Dendritic cell treated with granulocyte-macrophage colony-stimulating factor and Interleukin-4, amounts not matched to agents 40 ng/mL and 50 ng/mL, for 4 days (primary cell): ENCODE measurements around the gene ARHGAP21.

ENCODE experiments used
- H3K27ac Mint-ChIP-seq: one replicate; pipeline ENCODE4 v1.8.0; 2022; ENCODE audit warnings: mild to moderate bottlenecking, mixed read lengths
- H3K27me3 Mint-ChIP-seq: one replicate; pipeline ENCODE4 v1.8.0; 2022; ENCODE audit warnings: mild to moderate bottlenecking, mixed read lengths
- H3K36me3 Mint-ChIP-seq: one replicate; pipeline ENCODE4 v1.8.0; 2022; ENCODE audit warnings: low read depth, mixed read lengths
- H3K4me1 Mint-ChIP-seq: one replicate; pipeline ENCODE4 v1.8.0; 2022; ENCODE audit warnings: low read depth, mixed read lengths
- H3K4me3 Mint-ChIP-seq: one replicate; pipeline ENCODE4 v1.8.0; 2022; ENCODE audit warnings: mild to moderate bottlenecking, moderate library complexity, mixed read lengths
- H3K9me3 Mint-ChIP-seq: one replicate; pipeline ENCODE4 v1.8.0; 2022; ENCODE audit warnings: mixed read lengths
- intact Hi-C: fragments of 100-400 bp; cut with micrococcal nuclease; formaldehyde crosslinking; loops from one replicate; pipeline ENCODE4 v1.15.0; 2022

The ARHGAP21 gene

GRCh38 chr10:24694086-24694485, 29.6 kb downstream of the ARHGAP21 start:
- no peak overlapping the region for H3K27ac Mint-ChIP-seq
- H3K9me3 Mint-ChIP-seq, result no peaks in the 10 kb centered on the region
- no peak overlapping the region for H3K4me3 Mint-ChIP-seq
- H3K4me1 Mint-ChIP-seq, result peaks cover 5% of the 10 kb centered on the region
- intact Hi-C loops, result no loop called here
- H3K36me3 Mint-ChIP-seq, result peaks cover 6% of the 10 kb centered on the region
- no peaks in the 10 kb centered on the region for H3K27me3 Mint-ChIP-seq

GRCh38 chr10:24690961-24691512, 32.6 kb downstream of the ARHGAP21 start:
- peaks cover 5% of the 10 kb centered on the region for H3K4me1 Mint-ChIP-seq
- H3K4me3 Mint-ChIP-seq, result no peak overlapping the region
- H3K36me3 Mint-ChIP-seq, result no peaks in the 10 kb centered on the region
- H3K27me3 Mint-ChIP-seq, result no peaks in the 10 kb centered on the region
- H3K9me3 Mint-ChIP-seq, result no peaks in the 10 kb centered on the region
- no peak overlapping the region for H3K27ac Mint-ChIP-seq
- intact Hi-C loops, result no loop called here

GRCh38 chr10:24685958-24686540, 37.6 kb downstream of the ARHGAP21 start:
- H3K9me3 Mint-ChIP-seq, result no peaks in the 10 kb centered on the region

DNA sequence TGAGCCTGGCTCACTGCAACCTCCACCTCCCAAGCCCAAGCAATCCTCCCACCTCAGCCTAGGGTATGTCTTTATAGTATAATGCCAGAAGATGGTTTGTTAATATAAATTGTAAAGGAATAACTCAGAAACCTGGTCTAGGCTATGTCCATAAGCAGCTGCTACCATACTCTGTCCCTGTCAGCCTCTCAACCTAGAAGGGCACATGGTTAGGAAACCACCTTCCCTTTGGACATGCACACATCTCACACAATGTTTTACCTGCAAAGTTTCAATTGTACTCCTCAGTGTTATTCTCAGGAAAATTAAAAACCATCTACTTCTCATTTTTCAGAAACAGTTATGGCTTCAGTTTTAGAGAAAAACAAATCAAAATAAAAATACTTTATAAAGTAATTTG, 40.1 kb downstream of the ARHGAP21 start:
- no peaks in the 10 kb centered on the region for H3K36me3 Mint-ChIP-seq
- intact Hi-C loops, result no loop called here
- H3K27me3 Mint-ChIP-seq, result no peaks in the 10 kb centered on the region
- no peaks in the 10 kb centered on the region for H3K4me1 Mint-ChIP-seq
- H3K27ac Mint-ChIP-seq, result no peak overlapping the region
- no peak overlapping the region for H3K4me3 Mint-ChIP-seq
- no peaks in the 10 kb centered on the region for H3K9me3 Mint-ChIP-seq

More at GRCh38 chr10:24685958-24686540, 37.6 kb downstream of the ARHGAP21 start:
- no peaks in the 10 kb centered on the region for H3K4me1 Mint-ChIP-seq
- no peak overlapping the region for H3K27ac Mint-ChIP-seq
- H3K36me3 Mint-ChIP-seq, result no peaks in the 10 kb centered on the region
- H3K27me3 Mint-ChIP-seq, result no peaks in the 10 kb centered on the region
- no peak overlapping the region for H3K4me3 Mint-ChIP-seq
- intact Hi-C loops, result no loop called here

DNA sequence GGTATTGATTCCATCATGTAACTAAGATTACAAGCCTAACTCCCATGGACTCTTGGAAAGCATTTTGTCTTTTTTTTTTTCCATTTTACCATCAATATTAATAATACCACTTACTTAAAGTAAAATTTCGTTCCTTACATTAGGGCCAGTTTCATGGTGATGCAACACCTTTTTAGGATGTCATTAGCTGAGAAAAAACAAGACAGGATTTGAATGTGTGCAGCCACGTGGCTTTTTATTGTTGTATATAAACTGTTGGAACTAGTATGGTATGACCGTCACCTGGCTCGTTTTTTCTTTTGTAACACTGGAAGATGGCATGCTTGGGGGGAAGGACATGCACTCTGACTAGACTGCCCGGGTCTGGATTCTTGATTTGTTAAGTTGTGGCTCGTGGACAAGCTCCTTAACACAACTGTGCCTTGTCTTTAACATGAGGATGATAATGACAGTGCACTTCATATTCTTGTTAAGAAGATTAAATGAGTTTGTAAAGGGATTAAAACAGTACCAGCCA, 42.1 kb downstream of the ARHGAP21 start:
- Mint-ChIP-seq H3K27ac (no peak overlapping the region), H3K4me1 (peaks cover 5% of the 10 kb centered on the region), H3K4me3 (no peak overlapping the region), H3K27me3 (no peaks in the 10 kb centered on the region), H3K36me3 (no peaks in the 10 kb centered on the region), H3K9me3 (no peaks in the 10 kb centered on the region)
- intact Hi-C loops, result no loop called here

- no peak overlapping the region for H3K27ac Mint-ChIP-seq
- intact Hi-C loops, result no loop called here
- no peaks in the 10 kb centered on the region for H3K36me3 Mint-ChIP-seq
- no peak overlapping the region for H3K4me3 Mint-ChIP-seq
- H3K27me3 Mint-ChIP-seq, result no peaks in the 10 kb centered on the region
- peaks cover 5% of the 10 kb centered on the region for H3K4me1 Mint-ChIP-seq
- H3K9me3 Mint-ChIP-seq, result no peaks in the 10 kb centered on the region
Measured at GRCh38 chr10:24680647-24681524, 42.8 kb downstream of the ARHGAP21 start.

- no peaks in the 10 kb centered on the region for H3K9me3 Mint-ChIP-seq
- intact Hi-C loops, result no loop called here
- H3K27me3 Mint-ChIP-seq, result no peaks in the 10 kb centered on the region
- peaks cover 9% of the 10 kb centered on the region for H3K4me1 Mint-ChIP-seq
- no peak overlapping the region for H3K4me3 Mint-ChIP-seq
- H3K36me3 Mint-ChIP-seq, result no peaks in the 10 kb centered on the region
- no peak overlapping the region for H3K27ac Mint-ChIP-seq
Measured at GRCh38 chr10:24678757-24679156, 44.9 kb downstream of the ARHGAP21 start.

DNA sequence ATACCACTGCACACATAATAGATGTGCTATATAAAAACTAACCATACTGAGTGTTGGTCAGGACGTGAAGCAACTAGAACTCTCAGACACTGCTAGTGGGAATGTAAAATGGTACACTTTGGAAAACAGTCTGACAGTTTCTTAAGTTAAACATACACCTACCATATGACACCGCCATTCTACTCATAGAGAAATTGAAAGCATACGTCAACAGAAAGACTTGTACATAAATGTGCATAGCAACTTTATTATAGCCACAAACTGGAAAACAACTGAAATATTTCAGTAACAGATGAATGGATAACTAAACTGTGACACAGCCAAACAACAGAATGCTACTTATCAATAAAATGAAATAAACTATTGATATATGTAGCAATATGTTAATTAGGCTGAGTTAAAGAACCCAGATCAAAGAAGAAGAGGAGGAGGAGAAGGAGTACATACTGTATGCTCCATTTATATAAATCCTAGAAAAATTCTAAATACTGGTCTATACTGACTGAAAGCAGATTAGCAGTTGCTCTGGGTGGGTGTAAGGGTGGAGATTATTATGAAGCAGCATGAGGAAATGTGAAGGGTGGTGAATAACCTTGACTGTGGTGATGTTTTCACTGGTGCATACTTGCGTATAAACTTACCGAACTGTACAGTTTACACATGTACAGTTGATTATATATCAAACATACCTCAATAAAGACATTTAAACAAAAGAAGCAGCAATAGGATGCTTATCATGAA, 48.6 kb downstream of the ARHGAP21 start:
- Mint-ChIP-seq H3K36me3 (no peaks in the 10 kb centered on the region), H3K9me3 (no peaks in the 10 kb centered on the region), H3K4me3 (no peak overlapping the region), H3K4me1 (peaks cover 25% of the 10 kb centered on the region), H3K27me3 (no peaks in the 10 kb centered on the region), H3K27ac (no peak overlapping the region)
- intact Hi-C loops, result no loop called here

DNA sequence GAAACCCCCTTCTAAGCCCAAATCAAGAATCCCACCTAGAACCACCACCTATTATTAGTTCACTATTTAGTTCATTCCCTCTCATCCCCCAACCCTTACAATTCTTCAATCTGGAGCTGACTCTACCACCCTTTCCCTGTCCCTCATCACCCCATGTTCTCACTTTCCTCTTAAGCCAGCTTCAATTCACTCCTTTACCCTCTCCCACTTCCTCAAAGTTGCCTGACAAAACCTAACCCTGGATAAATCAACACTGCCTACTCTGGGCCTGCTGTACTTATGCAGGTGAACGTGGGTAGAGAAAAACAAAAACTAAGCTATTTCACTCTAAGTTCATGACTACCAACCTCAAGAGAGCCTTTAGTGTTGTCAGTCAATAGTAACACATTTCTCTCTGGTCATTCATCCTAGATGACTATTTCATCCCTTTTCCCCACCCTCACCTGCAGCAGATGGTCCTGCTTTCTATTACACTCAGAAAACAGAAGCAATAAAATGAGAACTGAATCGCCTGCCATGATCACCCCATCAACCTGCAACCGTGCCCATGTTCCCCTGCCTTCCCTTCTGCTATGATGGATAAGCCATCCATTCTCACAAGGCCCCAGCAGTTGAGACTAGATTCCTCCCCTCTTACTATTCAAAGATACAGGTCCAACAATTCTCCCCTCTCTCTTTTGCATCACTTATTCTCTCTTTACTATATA, 52.6 kb downstream of the ARHGAP21 start:
- intact Hi-C loops, result no loop called here
- peak overlapping the region; percentile 26 for H3K27ac Mint-ChIP-seq
- H3K27me3 Mint-ChIP-seq, result no peaks in the 10 kb centered on the region
- H3K4me1 Mint-ChIP-seq, result peaks cover 20% of the 10 kb centered on the region
- no peaks in the 10 kb centered on the region for H3K9me3 Mint-ChIP-seq
- H3K4me3 Mint-ChIP-seq, result no peak overlapping the region
- peaks cover 23% of the 10 kb centered on the region for H3K36me3 Mint-ChIP-seq

GRCh38 chr10:24669285-24669852, 54.3 kb downstream of the ARHGAP21 start:
- no peaks in the 10 kb centered on the region for H3K27me3 Mint-ChIP-seq
- H3K9me3 Mint-ChIP-seq, result no peaks in the 10 kb centered on the region
- H3K4me1 Mint-ChIP-seq, result peaks cover 16% of the 10 kb centered on the region
- no peak overlapping the region for H3K27ac Mint-ChIP-seq
- no peak overlapping the region for H3K4me3 Mint-ChIP-seq
- intact Hi-C loops, result no loop called here
- peaks cover 40% of the 10 kb centered on the region for H3K36me3 Mint-ChIP-seq

- Mint-ChIP-seq H3K27me3 (no peaks in the 10 kb centered on the region), H3K9me3 (no peaks in the 10 kb centered on the region), H3K27ac (no peak overlapping the region), H3K36me3 (peaks cover 48% of the 10 kb centered on the region), H3K4me1 (peaks cover 16% of the 10 kb centered on the region), H3K4me3 (no peak overlapping the region)
- intact Hi-C loops, result no loop called here
Measured at GRCh38 chr10:24668247-24668646, 55.4 kb downstream of the ARHGAP21 start.

DNA sequence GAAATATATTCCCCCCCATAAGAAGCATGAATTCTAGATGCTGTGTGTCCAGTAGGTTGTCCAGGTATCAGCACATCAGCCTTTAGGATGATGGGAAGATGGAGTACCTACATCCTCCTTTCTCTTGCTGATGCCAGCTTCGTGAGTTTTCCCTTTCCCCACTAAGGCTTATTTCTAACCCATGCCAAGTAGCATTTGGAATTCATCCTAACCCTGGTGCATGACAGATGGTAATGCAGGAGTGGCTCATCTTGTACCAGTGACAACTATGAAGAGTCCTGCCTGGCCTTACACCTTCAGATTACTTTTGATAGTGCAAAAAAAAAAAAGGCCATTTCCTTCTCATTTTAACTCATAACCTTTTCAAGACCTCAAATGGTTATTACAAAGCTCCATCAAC, 58.7 kb downstream of the ARHGAP21 start:
- intact Hi-C loops, result no loop called here
- no peak overlapping the region for H3K27ac Mint-ChIP-seq
- H3K9me3 Mint-ChIP-seq, result no peaks in the 10 kb centered on the region
- H3K36me3 Mint-ChIP-seq, result peaks cover 49% of the 10 kb centered on the region
- H3K4me1 Mint-ChIP-seq, result no peaks in the 10 kb centered on the region
- no peak overlapping the region for H3K4me3 Mint-ChIP-seq
- no peaks in the 10 kb centered on the region for H3K27me3 Mint-ChIP-seq

DNA sequence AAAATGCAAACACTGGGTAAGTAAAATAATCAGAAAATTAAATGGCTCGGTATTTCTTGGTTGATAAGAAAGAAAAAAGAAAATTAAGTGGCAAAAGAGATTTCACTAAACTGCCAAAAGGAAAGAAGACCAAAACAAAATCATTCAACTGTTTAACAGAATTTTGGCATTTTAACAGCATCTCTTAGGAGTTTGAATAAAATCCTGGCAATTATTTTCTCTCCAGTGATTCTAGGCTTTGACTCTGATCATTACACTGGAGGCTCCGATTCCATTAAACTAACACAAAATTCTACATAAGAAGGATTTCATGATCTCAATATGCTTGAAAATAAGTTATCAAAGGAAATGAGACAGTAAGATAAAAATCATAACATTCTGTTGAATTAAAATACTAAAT, 62.3 kb downstream of the ARHGAP21 start:
- H3K4me1 Mint-ChIP-seq, result no peaks in the 10 kb centered on the region

More for the DNA sequence above, 62.3 kb downstream of the ARHGAP21 start:
- Mint-ChIP-seq H3K4me3 (no peak overlapping the region), H3K9me3 (peaks cover 8% of the 10 kb centered on the region), H3K27me3 (no peaks in the 10 kb centered on the region), H3K27ac (no peak overlapping the region), H3K36me3 (peaks cover 47% of the 10 kb centered on the region)
- intact Hi-C loops, result no loop called here
